Nephron progenitor cell (in vitro differentiated cells): ENCODE results near the gene RUNX2.

Source experiments
- DNase-seq: peaks from one replicate; pipeline ENCODE4 v3.0.0; 2021
- H3K27ac Mint-ChIP-seq: 2 replicates; pipeline ENCODE4 v1.8.0; 2021; ENCODE audit warnings: mild to moderate bottlenecking, moderate library complexity, mixed read lengths
- H3K27me3 Mint-ChIP-seq: 2 replicates; pipeline ENCODE4 v1.8.0; 2021; ENCODE audit warnings: mild to moderate bottlenecking, low read depth, mixed read lengths; ENCODE audit not compliant: poor library complexity
- H3K36me3 Mint-ChIP-seq: 2 replicates; pipeline ENCODE4 v1.8.0; 2021; ENCODE audit warnings: low read depth, mixed read lengths
- H3K4me1 Mint-ChIP-seq: 2 replicates; pipeline ENCODE4 v1.8.0; 2021; ENCODE audit warnings: mixed read lengths
- H3K4me3 Mint-ChIP-seq: 2 replicates; pipeline ENCODE4 v1.8.0; 2021; ENCODE audit warnings: mild to moderate bottlenecking, moderate library complexity, mixed read lengths
- H3K9me3 Mint-ChIP-seq: 2 replicates; pipeline ENCODE4 v1.8.0; 2021; ENCODE audit warnings: mild to moderate bottlenecking, moderate library complexity, mixed read lengths
- CTCF ChIP-seq: fragments of 200-600 bp; sonication (generic); IDR thresholded peaks from 2 replicates; pipeline ENCODE4 v1.5.0; 2021; ENCODE audit warnings: antibody characterized with exemption

Gene RUNX2

GRCh38 chr6:45655745-45656476, 327.8 kb downstream of the RUNX2 start:
- peaks cover 2% of the 10 kb centered on the region for H3K4me1 Mint-ChIP-seq
- H3K27ac Mint-ChIP-seq: no peak overlapping the region
- peaks cover 28% of the 10 kb centered on the region for H3K27me3 Mint-ChIP-seq
- no peaks in the 10 kb centered on the region for H3K36me3 Mint-ChIP-seq
- no peak for DNase-seq
- H3K9me3 Mint-ChIP-seq: peaks cover 3% of the 10 kb centered on the region
- H3K4me3 Mint-ChIP-seq: no peak overlapping the region
- TF ChIP-seq CTCF: no peak

DNA sequence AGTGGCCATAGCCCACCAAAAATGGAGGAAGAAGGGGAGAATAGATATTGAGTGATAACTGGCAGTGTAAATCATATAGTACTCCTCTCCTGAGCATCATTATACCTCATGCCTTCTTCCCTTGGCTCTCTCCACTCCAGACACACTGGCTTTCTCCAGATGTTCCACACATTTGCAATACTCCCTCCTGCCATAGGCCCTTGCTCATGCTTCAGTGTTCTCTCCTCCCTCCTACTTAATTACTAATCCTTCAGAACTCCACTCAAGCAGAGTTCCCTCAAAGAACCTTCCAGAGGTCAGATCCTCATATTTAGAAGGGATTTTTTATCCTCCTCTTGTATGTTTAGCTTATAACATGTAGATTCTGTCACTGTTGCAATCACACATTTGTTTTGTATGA, 329.1 kb downstream of the RUNX2 start:
- H3K27me3 Mint-ChIP-seq: peaks cover 33% of the 10 kb centered on the region
- H3K4me3 Mint-ChIP-seq: no peak overlapping the region
- no peak for DNase-seq
- H3K27ac Mint-ChIP-seq: no peak overlapping the region
- no peak for TF ChIP-seq CTCF
- H3K4me1 Mint-ChIP-seq: no peaks in the 10 kb centered on the region
- no peaks in the 10 kb centered on the region for H3K36me3 Mint-ChIP-seq
- H3K9me3 Mint-ChIP-seq: peaks cover 3% of the 10 kb centered on the region

- no peak overlapping the region for H3K4me3 Mint-ChIP-seq
- peaks cover 4% of the 10 kb centered on the region for H3K4me1 Mint-ChIP-seq
- no peak for TF ChIP-seq CTCF
- peaks cover 4% of the 10 kb centered on the region for H3K36me3 Mint-ChIP-seq
- peaks cover 43% of the 10 kb centered on the region for H3K27me3 Mint-ChIP-seq
- no peak overlapping the region for H3K27ac Mint-ChIP-seq
- no peak for DNase-seq
- H3K9me3 Mint-ChIP-seq: peaks cover 7% of the 10 kb centered on the region
Observed at GRCh38 chr6:45658400-45658799, 330.3 kb downstream of the RUNX2 start.

- no peak for TF ChIP-seq CTCF
- Mint-ChIP-seq H3K27me3 (peaks cover 48% of the 10 kb centered on the region), H3K27ac (no peak overlapping the region), H3K36me3 (peaks cover 4% of the 10 kb centered on the region), H3K4me3 (no peak overlapping the region), H3K9me3 (peaks cover 7% of the 10 kb centered on the region), H3K4me1 (peaks cover 7% of the 10 kb centered on the region)
- DNase-seq: no peak
Observed at GRCh38 chr6:45658958-45659357, 330.8 kb downstream of the RUNX2 start.

DNA sequence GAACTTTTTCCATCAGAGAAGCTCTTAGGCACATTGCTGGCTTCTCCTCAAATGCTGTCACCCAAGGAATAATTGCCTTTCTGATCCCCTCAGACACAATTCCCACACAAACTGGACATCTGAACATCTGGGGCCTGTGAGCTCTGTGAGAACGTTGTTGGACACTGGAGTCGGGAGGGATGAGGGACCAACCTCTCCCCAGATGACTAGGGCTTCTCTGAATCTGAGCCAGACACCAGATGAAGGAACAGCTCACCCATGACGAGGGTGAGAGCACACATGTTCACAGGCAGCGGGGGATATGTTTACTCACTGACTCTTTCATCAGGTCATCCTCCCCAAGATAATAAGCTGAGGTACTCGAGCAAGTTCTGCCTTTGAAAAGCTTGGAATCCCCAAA, 333.5 kb downstream of the RUNX2 start:
- peaks cover 66% of the 10 kb centered on the region for H3K27me3 Mint-ChIP-seq
- peaks cover 32% of the 10 kb centered on the region for H3K4me1 Mint-ChIP-seq
- H3K9me3 Mint-ChIP-seq: peaks cover 7% of the 10 kb centered on the region
- H3K27ac Mint-ChIP-seq: no peak overlapping the region
- H3K36me3 Mint-ChIP-seq: peaks cover 4% of the 10 kb centered on the region
- DNase-seq: no peak
- no peak for TF ChIP-seq CTCF
- H3K4me3 Mint-ChIP-seq: no peak overlapping the region
